Activated B cell treated with CpG ODN at 0.5 μM for 24 hours (primary cell): Measurements from ENCODE around the gene LILRA5. TPM values are rescaled to one million over a fixed set of nuclear protein-coding genes. Genes with fewer than 3 reads are reported as not detected.

Source experiments
- ATAC-seq: fragments of 200-7000 bp; cut with Tn5 transposase; one replicate; pipeline ENCODE4 v1.10.0; 2021; ENCODE audit warnings: low read depth, mild to moderate bottlenecking, moderate library complexity
- CTCF ChIA-PET: fragments of 350-600 bp; sonication (Branson Sonifier 250); formaldehyde crosslinking; loops from one replicate; lab custom pipeline; 2021; ENCODE audit warnings: antibody characterized with exemption; lab: Charles Lee
- POLR2A ChIA-PET: fragments of 350-600 bp; sonication (Branson Sonifier 250); formaldehyde crosslinking; loops from one replicate; lab custom pipeline; 2021; ENCODE audit warnings: antibody characterized with exemption; lab: Charles Lee
- DNase-seq: peaks from one replicate; pipeline ENCODE4 v3.0.0; 2022
- H3K27ac Mint-ChIP-seq: one replicate; pipeline ENCODE4 v1.8.0; 2020; ENCODE audit warnings: mixed read lengths
- H3K27me3 Mint-ChIP-seq: one replicate; pipeline ENCODE4 v1.8.0; 2021; ENCODE audit warnings: mixed read lengths
- H3K36me3 Mint-ChIP-seq: one replicate; pipeline ENCODE4 v1.8.0; 2021; ENCODE audit warnings: low read depth, mixed read lengths
- H3K4me1 Mint-ChIP-seq: one replicate; pipeline ENCODE4 v1.8.0; 2021; ENCODE audit warnings: mixed read lengths
- H3K4me3 Mint-ChIP-seq: one replicate; pipeline ENCODE4 v1.8.0; 2020; ENCODE audit warnings: mild to moderate bottlenecking, mixed read lengths
- H3K9me3 Mint-ChIP-seq: one replicate; pipeline ENCODE4 v1.8.0; 2020; ENCODE audit warnings: mixed read lengths
- intact Hi-C: fragments of 100-400 bp; cut with micrococcal nuclease; formaldehyde crosslinking; loops from one replicate; pipeline ENCODE4 v1.15.1; 2024
- total RNA-seq: library from RNA; stranded (reverse); gene quantifications from 2 replicates; pipeline ENCODE4 v1.2.3, GENCODE V29; 2022
- TF ChIP-seq, protein P1 (sequence below): fragments of 200-600 bp; IDR thresholded peaks from one replicate; pipeline ENCODE4 v1.8.0; 2022; ENCODE audit warnings: antibody characterized with exemption, mild to moderate bottlenecking

The LILRA5 gene
- total RNA-seq, 1 donor from 2014 or later, result 1.3 TPM

- intact Hi-C loops, result no loop called here
- TF ChIP-seq, protein P1, sequence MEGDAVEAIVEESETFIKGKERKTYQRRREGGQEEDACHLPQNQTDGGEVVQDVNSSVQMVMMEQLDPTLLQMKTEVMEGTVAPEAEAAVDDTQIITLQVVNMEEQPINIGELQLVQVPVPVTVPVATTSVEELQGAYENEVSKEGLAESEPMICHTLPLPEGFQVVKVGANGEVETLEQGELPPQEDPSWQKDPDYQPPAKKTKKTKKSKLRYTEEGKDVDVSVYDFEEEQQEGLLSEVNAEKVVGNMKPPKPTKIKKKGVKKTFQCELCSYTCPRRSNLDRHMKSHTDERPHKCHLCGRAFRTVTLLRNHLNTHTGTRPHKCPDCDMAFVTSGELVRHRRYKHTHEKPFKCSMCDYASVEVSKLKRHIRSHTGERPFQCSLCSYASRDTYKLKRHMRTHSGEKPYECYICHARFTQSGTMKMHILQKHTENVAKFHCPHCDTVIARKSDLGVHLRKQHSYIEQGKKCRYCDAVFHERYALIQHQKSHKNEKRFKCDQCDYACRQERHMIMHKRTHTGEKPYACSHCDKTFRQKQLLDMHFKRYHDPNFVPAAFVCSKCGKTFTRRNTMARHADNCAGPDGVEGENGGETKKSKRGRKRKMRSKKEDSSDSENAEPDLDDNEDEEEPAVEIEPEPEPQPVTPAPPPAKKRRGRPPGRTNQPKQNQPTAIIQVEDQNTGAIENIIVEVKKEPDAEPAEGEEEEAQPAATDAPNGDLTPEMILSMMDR, result no peak
- DNase-seq (no peak), ATAC-seq (no peak)
- H3K4me3 Mint-ChIP-seq, result no peak overlapping the region
- no peaks in the 10 kb centered on the region for H3K36me3 Mint-ChIP-seq
- H3K27me3 Mint-ChIP-seq, result peaks cover 40% of the 10 kb centered on the region
- no peaks in the 10 kb centered on the region for H3K9me3 Mint-ChIP-seq
- POLR2A ChIA-PET, result no interaction called here
- CTCF ChIA-PET, result no interaction called here
- H3K4me1 Mint-ChIP-seq, result peaks cover 13% of the 10 kb centered on the region
- H3K27ac Mint-ChIP-seq, result no peak overlapping the region
Measured at GRCh38 chr19:54309811-54310210, 3.2 kb downstream of the LILRA5 start.

GRCh38 chr19:54307389-54308020, 5.5 kb downstream of the LILRA5 start:
- Mint-ChIP-seq H3K4me1 (peaks cover 13% of the 10 kb centered on the region), H3K4me3 (no peak overlapping the region), H3K9me3 (no peaks in the 10 kb centered on the region), H3K27ac (no peak overlapping the region), H3K27me3 (peaks cover 35% of the 10 kb centered on the region), H3K36me3 (no peaks in the 10 kb centered on the region)
- ATAC-seq (no peak), DNase-seq (no peak)
- TF ChIP-seq, protein P1, result no peak
- intact Hi-C loops, result no loop called here
- CTCF ChIA-PET, result no interaction called here
- POLR2A ChIA-PET, result interaction anchor here (0.6 kb wide), 1 partner anchor 39 kb away, joined by 8 read pairs; no protein-coding TSS in a partner anchor

DNA sequence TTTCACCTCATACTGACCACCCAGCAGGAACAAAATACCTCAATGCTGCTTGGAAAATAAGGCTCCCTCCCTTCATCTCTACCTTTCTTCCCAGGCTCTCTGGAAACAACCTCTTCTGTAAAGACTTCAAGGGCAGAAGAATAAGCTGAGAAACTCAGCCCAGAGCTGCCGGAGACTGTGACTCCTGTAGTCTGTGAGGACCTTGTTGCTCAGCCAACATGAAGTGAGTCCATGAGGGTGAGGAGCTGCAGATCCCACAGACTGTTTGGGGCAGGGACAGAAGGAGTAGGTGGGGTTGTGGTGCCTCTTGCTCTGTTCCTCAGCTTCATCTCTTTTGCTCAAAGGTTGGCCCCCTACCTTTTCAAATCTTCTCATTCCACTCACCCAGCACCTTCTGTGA, 7.8 kb downstream of the LILRA5 start:
- Mint-ChIP-seq H3K27me3 (peaks cover 51% of the 10 kb centered on the region), H3K27ac (no peak overlapping the region), H3K9me3 (no peaks in the 10 kb centered on the region), H3K4me1 (peaks cover 8% of the 10 kb centered on the region), H3K4me3 (no peak overlapping the region), H3K36me3 (no peaks in the 10 kb centered on the region)
- TF ChIP-seq, protein P1, result no peak
- no peak for DNase-seq
- CTCF ChIA-PET, result interaction anchor here (2.2 kb wide), 1 partner anchor 39 kb away, joined by 8 read pairs; no protein-coding TSS in a partner anchor
- POLR2A ChIA-PET, result no interaction called here
- ATAC-seq, result no peak
- intact Hi-C loops, result no loop called here

DNA sequence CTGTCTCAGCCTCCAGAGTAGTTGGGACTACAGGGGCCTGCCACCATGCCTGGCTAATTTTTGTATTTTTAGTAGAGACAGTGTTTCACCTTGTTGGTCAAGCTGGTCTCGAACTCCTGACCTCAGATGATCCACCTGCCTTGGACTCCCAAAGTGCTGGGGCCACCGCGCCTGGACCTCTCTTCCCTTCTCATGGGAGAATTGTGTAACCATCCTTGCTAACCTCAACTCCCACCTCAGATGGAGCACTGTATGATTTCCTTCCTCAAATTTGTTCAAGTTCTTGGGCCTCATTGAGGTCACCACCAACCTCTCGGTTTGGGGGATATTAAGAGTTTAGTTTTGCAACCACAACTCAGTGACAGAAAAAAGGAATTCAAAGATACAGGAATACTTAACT, 10.7 kb downstream of the LILRA5 start:
- POLR2A ChIA-PET, result no interaction called here
- H3K27me3 Mint-ChIP-seq, result peaks cover 51% of the 10 kb centered on the region
- H3K4me3 Mint-ChIP-seq, result no peak overlapping the region
- CTCF ChIA-PET, result interaction anchor here (1.5 kb wide), 1 partner anchor 36 kb away, joined by 4 read pairs; no protein-coding TSS in a partner anchor
- H3K4me1 Mint-ChIP-seq, result peaks cover 15% of the 10 kb centered on the region
- H3K9me3 Mint-ChIP-seq, result no peaks in the 10 kb centered on the region
- ATAC-seq (no peak), DNase-seq (no peak)
- H3K27ac Mint-ChIP-seq, result no peak overlapping the region
- H3K36me3 Mint-ChIP-seq, result no peaks in the 10 kb centered on the region
- intact Hi-C loops, result no loop called here
- TF ChIP-seq, protein P1, result no peak

- POLR2A ChIA-PET, result no interaction called here
- H3K36me3 Mint-ChIP-seq, result no peaks in the 10 kb centered on the region
- DNase-seq (no peak), ATAC-seq (no peak)
- intact Hi-C loops, result loop anchor here (10.0 kb wide), 1 partner anchor 135 kb away; no protein-coding TSS in a partner anchor
- peaks cover 35% of the 10 kb centered on the region for H3K27me3 Mint-ChIP-seq
- TF ChIP-seq, protein P1, result no peak
- no peak overlapping the region for H3K27ac Mint-ChIP-seq
- CTCF ChIA-PET, result no interaction called here
- no peaks in the 10 kb centered on the region for H3K9me3 Mint-ChIP-seq
- no peak overlapping the region for H3K4me3 Mint-ChIP-seq
- H3K4me1 Mint-ChIP-seq, result peaks cover 15% of the 10 kb centered on the region
Measured at GRCh38 chr19:54299515-54299914, 13.5 kb downstream of the LILRA5 start.
